ENCODE data around the gene PRAMEF11.
"Not testable (repeated sequence)": the region's sequence is repeated elsewhere in the genome, so short reads cannot be mapped to it uniquely, and the experiment has no call there.

DNA sequence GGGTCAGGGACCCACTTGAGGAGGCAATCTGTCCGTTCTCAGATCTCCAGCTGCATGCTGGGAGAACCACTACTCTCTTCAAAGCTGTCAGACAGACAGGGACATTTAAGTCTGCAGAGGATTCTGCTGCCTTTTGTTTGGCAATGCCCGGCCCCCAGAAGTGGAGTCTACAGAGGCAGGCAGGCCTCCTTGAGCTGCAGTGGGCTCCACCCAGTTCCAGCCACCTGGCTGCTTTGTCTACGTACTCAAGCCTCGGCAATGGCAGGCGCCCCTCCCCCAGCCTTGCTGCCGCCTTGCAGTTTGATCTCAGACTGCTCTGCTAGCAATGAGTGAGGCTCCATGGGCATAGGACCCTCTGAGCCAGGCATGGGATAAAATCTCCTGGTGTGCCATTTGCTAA lies 12.1 kb downstream of the PRAMEF11 start:
- TF ChIP-seq, protein P1, sequence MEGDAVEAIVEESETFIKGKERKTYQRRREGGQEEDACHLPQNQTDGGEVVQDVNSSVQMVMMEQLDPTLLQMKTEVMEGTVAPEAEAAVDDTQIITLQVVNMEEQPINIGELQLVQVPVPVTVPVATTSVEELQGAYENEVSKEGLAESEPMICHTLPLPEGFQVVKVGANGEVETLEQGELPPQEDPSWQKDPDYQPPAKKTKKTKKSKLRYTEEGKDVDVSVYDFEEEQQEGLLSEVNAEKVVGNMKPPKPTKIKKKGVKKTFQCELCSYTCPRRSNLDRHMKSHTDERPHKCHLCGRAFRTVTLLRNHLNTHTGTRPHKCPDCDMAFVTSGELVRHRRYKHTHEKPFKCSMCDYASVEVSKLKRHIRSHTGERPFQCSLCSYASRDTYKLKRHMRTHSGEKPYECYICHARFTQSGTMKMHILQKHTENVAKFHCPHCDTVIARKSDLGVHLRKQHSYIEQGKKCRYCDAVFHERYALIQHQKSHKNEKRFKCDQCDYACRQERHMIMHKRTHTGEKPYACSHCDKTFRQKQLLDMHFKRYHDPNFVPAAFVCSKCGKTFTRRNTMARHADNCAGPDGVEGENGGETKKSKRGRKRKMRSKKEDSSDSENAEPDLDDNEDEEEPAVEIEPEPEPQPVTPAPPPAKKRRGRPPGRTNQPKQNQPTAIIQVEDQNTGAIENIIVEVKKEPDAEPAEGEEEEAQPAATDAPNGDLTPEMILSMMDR (IDR thresholded peaks at IDR 0.05; ENCODE audit: extremely low read depth in 1 of 2, insufficient read depth in 1 of 2, low read depth in 1 of 2, low read length in 2 of 2): not testable (repeated sequence)
- TF ChIP-seq POLR2A (IDR thresholded peaks at IDR 0.05; ENCODE audit: low read depth, low read length); POLR2AphosphoS5 (IDR thresholded peaks at IDR 0.05; ENCODE audit: insufficient read depth, low read depth, low read length); FOS (IDR thresholded peaks at IDR 0.05; ENCODE audit: borderline replicate concordance, insufficient read depth, low read length); EZH2 (IDR thresholded peaks at IDR 0.05; ENCODE audit: borderline replicate concordance, low read depth, low read length, severe bottlenecking): not testable (repeated sequence)
- TF ChIP-seq, protein P2, sequence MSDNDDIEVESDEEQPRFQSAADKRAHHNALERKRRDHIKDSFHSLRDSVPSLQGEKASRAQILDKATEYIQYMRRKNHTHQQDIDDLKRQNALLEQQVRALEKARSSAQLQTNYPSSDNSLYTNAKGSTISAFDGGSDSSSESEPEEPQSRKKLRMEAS (IDR thresholded peaks at IDR 0.05; ENCODE audit: insufficient read depth, insufficient read length): not testable (repeated sequence)

Data from endothelial cell of umbilical vein (primary cell).